ENCODE data around the gene ZNF575.

Gene ZNF575, protein sequence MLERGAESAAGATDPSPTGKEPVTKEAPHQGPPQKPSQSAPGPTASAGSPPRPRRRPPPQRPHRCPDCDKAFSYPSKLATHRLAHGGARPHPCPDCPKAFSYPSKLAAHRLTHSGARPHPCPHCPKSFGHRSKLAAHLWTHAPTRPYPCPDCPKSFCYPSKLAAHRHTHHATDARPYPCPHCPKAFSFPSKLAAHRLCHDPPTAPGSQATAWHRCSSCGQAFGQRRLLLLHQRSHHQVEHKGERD

DNA sequence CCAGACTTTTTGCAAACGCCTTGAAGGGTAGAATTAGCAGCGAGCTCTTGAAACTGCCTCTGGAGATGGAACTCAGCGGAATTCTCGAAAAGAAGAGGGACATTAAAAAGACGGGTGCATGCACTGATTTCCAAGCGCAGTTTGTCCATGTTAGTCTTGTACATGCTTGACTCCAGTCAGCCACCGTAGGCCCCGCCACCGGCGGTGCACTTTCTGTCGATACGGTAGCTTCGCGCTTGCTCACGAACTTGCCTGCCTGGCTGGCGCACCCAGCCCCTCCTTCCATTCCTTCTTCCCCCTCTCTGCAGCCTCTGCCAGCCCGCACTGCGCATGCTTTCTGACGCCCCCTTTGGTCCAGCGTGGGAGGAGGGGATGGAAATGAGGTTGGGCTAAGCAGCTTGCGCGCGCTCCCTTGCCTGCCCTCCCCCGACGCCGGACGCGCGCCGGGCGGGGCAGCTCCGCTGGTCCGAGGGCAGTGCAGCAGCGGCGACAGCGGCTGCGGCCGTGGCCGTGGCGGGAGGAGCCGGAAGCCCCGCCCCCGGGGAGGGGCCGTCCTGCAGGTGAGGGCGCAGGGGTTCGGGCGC lies at the start of gene ZNF575:
Gene ZNF575 (plus strand): TSS at position 227 of the 584 bp plus-strand sequence. CDS start 1,235 bp downstream, outside the sequence.
- DNase-seq (ENCODE audit: low read depth) = peak; percentile 74

DNA sequence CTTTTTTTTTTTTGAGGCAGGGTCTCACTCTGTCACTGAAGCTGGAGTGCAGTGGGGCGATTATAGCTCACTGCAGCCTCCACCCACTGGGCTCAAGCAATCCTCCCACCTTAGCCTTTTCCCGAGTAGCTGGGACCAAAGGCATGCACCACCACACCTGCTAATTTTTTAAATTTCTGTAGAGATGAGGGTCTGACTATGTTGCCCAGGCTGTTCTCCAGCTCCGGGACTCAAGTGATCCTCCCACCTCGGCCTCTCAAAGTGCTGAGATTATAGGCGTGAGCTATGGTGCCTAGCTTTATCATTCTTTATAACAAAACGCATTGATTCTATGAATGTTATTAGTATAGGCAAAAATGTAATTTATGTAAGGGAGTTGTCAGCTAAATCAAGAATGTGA lies 49.7 kb upstream of the ZNF575 start:
- no peak for DNase-seq (ENCODE audit: low read depth)

DNA sequence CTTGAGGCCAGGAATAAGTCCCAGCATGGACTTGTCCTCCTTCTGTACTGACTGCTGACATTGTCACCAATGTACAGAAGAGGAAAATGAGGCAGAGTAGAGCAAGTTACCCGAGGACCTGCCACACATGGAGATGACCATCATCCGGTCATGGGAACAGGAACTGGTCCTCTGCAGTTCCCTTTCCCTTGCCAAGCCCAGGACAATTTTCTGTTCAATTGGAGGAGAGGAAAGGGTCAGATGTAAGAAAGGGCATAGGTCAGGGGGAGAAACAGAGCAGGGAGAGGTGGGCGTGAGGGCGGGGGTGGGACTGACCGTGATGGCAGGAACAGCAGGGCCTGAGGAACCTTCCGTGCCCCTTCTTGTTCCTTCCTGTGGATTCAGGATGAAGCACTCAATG lies 47.0 kb upstream of the ZNF575 start:
- DNase-seq (ENCODE audit: low read depth) = no peak

DNA sequence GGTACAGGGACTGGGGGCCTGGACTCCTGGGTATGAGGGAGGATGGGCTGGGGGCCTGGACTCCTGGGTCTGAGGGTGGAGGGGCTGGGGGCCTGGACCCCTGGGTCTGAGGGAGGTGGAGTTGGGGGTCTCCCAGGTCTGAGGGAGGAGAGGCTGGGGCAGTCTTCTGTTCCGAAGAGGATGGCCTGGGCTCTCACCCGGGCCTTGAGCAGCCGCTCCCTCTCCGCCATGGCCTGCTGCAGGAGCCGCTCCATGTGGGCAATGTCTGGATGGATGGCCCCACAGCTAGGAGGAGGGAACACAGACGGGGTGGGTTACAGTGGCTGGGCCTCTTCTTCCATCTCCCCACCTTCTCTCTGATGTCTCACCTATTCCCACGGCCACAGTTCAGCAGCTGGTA lies 46.6 kb upstream of the ZNF575 start:
- no peak for DNase-seq (ENCODE audit: low read depth)

DNA sequence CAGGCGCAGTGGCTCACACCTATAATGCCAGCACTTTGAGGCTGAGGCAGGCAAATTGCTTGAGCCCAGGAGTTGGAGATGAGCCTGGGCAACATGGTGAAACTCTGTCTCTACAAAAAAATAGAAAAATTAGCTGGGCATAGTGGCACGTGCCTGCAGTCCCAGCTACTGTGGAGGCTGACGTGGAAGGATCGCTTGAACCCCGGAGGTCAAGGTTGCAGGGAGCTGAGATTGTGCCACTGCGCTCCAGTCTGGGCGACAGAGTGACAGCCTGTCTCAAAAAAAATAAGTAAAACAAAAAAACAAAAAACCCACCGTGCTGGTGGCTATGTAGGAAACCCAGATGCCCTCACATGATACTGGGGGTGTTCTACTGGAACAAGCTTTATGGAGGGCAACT lies 44.8 kb upstream of the ZNF575 start:
- DNase-seq (ENCODE audit: low read depth) = no peak

DNA sequence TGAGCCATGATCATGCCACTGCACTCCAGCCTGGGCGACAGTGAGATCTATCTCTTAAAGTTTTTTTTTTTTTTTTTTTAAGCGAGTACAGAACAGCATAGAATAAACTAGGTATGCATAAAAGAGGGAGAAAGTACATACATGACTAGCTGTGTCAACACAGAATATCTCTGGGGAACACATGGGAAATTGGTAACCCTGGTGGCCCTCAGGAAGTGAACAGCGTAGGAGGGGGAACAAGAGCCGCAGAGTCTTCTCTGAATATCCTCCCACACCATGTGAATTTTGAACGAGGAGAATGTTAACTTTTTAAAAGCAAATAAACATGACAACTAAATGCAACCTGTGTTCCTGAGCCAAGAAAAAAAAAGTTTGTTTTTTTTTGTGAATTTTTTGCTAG lies 43.7 kb upstream of the ZNF575 start:
- DNase-seq (ENCODE audit: low read depth) = no peak

DNA sequence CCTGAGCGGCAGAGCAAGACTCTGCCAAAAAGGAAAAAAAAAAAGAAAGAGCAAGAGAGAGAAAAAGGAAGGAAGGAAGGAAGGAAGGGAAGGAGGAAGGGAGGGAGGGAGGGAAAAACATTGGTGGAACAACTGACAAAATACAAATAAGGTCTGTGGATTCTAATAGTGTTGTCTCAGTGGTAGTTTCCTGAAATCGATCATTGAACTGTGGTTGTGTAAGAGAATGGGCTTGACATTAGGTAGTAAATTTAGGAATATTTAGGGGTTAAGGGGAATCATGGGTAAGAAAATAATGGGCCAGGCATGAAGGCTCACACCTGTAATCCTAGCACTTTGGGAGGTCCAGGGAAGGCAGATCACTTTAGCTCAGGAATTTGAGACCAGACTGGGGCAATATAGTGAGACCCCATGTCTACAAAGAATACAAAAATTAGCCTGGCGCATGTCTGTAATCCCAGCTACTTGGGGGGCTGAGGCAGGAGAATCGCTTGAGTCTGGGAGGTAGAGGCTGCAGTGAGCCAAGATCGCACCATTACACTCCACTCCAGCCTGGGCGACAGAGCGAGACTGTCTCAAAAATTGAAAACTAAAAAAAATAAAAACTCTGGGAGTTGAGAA lies 42.9 kb upstream of the ZNF575 start:
- DNase-seq (ENCODE audit: low read depth) = no peak

DNA sequence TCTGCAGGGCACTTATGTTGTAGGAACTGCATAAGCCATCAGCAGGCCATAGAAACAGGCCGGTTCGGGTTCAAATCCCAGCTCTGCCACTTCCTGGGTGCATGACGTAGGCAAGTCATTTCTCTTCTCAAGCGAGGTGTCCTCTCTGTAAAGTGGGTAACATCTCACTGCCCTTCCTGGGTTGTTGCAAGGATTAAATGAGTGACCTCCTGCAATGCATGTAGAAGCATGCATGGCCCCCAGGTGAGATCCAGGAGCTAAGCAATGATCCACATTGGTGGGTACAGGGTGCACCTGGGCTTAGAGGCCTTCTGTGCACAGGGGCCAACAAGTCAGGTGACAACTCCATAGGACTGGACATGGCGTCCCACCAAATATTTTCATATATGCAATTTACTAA lies 42.2 kb upstream of the ZNF575 start:
- no peak for DNase-seq (ENCODE audit: low read depth)

DNA sequence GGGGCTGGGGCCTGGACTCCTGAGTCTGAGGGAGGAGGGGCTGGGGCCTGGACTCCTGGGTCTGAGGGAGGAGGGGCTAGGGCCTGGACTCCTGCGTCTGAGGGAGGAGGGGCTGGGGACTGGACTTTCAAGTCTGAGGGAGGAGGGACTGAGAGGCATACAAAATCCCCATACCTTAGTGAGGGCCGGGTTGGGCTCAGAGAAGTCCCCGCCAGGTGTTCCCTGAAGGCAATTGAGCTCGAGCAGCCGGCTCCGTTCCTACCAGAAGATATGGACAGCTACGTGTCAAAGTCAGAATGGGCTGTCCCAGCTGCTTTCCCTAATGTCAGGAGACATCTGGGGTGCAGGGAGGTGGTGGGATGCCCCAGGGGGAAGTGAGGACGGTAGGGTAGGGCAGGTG lies 37.9 kb upstream of the ZNF575 start:
- DNase-seq (ENCODE audit: low read depth) = no peak

DNA sequence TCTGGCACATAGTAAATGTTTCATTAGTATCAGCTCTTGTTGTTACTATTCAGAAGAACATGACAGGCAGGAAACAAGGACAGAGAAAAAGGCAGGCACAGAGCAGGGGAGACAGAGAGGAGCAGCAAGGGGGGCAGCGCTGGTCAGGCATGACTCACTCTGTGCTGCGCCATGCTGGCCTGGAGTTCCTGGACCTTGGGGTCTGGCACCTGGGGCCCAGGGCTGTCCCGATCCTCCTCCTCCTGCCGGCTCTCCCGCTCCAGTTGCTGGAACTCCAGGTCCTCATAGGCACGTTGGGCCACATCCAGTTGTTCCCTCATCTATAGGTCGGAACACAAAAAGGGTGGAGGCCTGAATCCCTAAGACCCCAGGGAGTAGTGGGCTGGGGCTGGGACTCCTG lies 36.0 kb upstream of the ZNF575 start:
- DNase-seq (ENCODE audit: low read depth) = no peak

DNA sequence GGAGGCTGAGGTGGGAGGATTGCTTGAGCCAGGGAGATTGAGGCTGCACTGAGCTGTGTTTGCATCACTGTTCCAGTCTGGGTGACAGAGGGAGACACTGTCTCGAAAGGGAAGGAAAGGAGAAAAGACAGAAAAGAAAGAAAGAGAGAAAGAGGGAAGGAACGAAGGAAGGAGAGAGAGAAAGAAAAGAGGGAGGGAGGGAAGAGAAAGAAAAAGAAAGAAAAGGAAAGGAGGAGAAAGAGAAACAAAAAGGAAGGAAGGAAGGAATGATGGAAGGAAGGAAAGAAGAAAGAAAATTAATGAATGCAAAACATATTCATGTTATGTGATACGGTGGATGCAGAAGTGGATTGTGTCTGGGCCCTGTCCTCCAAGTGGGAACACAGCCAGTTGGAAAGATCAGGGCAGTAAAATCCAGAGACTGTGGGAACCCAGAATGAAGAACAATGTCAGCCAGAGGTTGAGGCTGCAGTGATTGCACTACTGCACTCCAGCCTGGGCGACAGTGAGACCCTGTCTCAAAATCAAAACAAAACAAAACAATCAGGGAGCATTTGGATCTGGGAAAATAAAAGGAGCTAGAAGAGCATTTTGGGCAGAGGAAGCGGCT lies 34.6 kb upstream of the ZNF575 start:
- DNase-seq (ENCODE audit: low read depth) = no peak

DNA sequence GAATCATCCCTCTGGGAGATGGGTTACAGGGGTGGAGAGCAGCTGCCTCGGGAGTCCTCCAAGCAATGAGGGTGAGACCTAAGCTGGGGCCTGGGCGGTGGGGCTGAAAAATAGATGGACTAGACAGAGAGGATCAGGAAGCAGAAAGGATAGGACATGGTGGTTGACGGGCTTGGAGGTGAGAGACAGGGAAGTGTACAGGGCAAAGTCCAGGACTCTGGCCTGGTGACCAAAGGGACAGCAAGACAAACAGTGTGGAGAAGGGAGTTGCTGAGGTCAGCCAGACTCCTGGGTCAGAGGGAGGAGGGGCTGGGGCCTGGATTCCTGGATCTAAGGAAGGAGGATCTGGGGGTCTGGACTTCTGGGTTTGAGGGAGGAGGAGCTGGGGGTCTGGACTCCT lies 33.9 kb upstream of the ZNF575 start:
- no peak for DNase-seq (ENCODE audit: low read depth)

DNA sequence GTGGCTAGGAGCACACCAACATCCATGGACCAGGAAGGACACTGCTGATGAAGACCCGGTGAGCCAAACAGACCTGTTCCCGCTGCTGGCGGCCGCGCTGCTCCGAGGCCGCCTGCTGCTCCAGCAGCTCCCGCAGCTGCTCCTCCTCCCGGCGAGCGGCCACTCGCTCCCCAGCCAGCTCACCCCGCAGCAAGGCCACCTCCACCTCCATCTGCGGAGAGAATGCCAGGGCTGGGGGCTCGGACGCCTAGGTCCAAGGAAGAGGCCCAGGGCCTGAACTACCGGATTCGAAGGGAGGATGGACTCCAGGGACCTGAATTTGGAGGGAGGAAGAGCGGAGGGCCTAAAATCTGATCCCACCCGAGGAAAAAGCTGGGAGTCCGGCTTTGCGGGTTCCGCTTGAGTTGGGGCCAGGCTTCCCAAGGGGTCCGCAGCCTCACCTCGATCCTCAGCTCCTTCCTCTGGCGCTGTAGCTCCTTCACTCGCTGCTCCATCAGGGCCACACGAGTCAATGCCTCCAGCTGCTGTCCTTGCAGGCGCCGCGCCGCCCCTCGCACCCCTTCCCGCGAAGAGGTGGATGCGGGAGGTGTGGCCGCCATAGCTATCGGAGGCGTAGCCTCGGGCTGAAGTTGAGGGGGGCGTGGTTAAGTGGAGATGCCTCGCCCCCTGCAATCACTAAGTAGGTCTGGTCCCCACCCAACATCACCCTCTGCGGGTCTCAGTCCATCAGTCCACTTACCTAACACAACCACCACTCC lies 31.1 kb upstream of the ZNF575 start:
- no peak for DNase-seq (ENCODE audit: low read depth)

DNA sequence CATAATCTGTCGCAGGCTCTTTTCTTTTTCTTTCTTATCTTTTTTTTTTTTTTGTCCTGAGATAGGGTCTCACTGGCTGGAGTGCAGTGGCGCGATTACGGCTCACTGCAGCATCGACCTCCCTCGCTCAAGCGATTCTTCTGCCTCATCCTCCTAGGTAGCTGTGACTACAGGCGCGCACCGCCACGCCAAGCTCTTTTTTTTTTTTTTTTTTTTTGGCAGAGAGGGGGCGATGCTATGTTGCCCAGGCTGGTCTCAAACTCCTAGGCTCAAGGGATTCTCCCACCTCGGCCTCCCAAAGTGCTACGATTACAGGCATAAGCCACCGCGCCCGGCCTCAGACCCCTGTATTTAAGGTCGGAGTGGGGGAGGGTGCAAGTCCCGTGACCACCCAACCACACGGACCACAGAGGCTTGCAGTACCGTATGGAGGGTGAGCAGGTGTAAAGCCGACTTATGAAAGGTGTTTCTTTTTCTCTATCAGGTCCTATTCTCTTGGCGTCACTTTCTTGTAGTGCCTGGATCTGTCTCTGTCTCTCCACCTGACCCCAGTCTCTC lies 30.5 kb upstream of the ZNF575 start:
- DNase-seq (ENCODE audit: low read depth) = no peak

DNA sequence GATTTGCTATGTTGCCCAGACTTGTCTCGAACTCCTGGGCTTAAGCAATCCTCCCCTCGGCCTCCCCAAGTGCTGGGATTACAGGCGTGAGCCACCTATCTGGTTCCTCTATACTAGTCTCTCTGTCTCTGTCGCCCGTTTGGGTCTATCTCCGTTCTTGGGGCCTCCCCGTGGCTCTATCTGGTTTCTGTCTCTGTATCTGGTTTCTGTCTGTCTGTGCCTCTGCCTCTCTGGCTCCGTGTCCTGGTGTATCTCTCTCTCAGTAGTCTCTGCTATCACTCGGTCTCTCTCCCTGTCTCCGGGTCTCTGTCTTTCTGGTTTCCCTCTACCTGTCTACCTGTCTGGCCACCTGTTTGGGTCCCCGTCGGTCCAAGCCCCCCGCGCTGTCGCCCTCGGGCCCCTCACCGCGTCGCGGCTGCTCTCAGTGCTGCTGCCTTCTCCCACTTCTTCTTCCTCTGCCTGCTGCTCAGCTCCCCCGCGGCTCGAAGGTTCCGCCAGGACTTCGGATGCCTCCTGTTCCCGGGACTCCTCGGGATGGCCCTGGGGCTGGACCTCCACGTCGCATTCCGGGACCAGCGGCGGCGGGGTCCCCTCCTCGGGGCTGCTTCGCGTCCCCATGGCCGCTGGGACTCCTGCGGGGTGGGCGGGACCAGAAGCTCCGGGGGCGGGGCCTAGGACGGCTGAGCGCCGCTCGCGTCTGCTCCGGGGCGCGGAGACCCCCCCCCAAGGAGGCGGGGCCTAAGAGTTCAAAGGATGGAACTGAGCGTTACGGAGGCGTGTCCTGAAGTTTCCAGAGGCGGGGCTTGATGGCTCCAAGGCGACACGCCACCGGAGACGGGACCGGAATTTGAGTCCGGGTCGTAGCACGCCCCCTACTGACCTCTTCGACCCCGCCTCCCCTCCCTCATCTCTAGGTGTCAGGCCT lies 29.2 kb upstream of the ZNF575 start:
- DNase-seq (ENCODE audit: low read depth) = peak; percentile 100

DNA sequence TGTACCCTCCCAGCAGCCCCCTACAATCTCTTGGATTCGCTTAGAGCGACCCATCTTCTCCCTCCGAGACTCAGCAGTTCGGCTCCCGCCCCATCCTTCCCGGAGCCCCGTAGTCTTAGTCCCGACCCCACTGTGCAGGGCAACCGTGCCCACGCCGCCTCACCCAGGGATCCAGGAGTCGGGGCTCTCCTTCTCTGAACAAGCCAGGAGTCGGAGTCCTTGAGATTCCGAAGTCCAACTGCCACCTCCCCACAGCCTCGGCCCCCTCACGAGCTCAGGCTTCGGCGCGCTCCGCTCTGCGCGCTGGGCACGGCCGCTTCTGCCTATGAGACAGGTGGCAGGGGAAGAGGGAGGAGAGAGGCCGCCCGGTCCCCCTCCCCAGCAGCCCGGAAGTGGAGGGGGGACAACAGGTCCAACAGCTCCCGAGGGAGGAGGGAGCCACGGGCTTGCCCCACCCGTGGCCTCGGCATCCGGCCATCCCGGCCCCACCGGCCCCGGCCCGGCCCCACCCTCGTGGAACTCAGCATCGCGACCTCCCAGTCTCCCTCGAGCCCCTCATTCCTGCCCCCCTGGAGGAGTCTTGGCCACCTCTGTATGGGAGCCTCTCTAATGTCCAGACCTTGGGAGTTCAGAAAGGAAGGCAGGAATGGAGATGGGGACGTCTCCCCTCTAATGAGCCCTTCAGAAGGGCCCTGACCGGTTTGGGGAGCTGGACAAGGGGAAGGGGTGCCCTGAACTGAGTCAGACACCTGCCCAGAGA lies 28.4 kb upstream of the ZNF575 start, which contains the start of gene PHLDB3:
Gene PHLDB3 (minus strand): TSS at position 321 of the 760 bp plus-strand sequence. CDS start 628 bp downstream, outside the sequence.
- DNase-seq (ENCODE audit: low read depth) = peak; percentile 42

DNA sequence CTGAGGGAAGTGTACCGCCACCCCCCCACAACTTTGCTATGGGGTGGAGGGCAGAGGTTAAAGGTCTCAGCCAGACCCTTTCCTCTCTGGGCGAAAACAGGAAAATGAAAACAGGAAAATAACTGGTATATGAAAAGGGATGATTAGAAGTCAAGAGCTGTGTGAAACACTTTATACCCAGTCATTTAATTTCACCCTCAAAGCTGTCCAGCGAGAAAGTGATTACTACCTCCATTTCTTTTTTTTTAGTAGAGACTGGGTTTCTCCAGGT lies 27.9 kb upstream of the ZNF575 start:
- no peak for DNase-seq (ENCODE audit: low read depth)

DNA sequence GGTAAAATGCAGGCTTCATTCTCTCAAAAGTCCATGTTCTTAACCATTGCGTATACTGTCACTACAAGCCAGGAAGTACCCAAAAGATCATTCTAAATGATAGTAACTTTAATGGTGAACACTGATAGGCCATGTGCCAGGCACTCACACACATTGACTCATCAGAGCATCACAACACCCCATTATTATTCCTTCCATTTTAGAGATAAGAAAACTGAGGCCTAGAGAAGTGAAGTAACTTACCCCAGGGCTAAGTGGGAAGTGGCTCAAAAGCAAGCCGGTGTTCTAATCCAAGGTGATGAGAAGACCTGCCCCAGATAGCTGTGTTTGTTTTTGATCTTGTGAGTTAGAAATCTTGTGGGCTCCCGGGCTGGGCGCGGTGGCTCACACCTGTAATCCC lies 27.0 kb upstream of the ZNF575 start:
- DNase-seq (ENCODE audit: low read depth) = no peak

DNA sequence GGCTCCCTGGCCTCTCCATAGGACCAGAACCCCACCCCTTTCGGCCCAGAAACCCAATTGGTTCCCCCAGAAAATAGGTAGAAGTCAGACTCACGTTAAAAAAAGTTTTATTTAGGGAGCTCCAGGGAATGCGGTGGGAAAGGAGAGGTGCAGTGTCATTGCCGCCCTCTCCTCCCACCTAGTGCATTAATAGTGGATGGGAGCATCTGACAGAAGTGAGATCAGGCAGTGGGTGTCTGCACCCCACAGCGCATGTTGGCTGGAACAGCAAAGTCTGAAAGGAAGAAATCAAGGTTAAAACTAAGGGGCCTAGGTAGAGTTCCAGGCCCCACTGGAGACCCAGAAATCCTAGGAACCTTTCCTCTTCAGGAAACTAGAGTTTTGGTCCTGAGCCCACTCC lies 26.4 kb upstream of the ZNF575 start:
- no peak for DNase-seq (ENCODE audit: low read depth)

DNA sequence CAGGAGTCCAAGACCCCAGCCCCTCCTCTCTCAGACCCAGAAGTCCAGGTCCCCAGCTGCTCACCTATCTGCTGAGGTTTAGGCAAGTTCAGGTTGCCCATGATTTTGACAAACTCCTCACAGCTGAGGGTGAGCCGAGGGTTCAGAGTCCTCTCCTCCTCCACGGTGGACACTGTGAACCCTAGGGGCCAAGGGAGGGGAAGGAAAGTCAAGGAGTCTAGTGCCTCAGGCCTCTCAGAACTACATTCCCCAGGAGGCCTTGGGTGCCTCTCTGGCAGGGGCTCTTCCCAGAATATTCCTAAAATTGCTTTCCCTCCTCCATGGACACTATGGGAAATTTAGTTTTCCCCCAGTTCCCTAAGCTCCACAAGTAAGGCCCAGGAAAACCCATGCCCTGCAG lies 25.1 kb upstream of the ZNF575 start:
- no peak for DNase-seq (ENCODE audit: low read depth)

DNA sequence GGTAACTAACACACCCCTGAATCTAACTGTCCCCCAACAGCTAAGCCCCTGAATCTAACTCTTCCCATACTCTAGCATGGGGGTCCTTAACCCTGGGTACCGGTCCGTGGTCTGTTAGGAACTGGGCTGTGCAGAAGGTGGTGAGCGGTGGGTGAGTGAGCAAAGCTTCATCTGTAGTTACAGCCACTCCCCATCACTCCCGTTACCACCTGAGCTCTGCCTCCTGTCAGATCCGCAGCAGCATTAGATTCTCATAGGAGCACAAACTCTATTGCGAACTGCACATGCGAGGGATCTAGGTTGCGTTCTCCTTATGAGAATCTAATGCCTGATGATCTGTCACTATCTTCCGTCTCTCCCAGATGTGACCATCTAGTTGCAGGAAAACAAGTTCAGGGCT lies 22.3 kb upstream of the ZNF575 start:
- no peak for DNase-seq (ENCODE audit: low read depth)
